Kidney glomerular epithelial cell (primary cell): ENCODE data around the gene CHPF2.

ENCODE experiments used
- DNase-seq: peaks from one replicate; lab custom pipeline; 2025; lab: John Stamatoyannopoulos, UW

Gene CHPF2

DNA sequence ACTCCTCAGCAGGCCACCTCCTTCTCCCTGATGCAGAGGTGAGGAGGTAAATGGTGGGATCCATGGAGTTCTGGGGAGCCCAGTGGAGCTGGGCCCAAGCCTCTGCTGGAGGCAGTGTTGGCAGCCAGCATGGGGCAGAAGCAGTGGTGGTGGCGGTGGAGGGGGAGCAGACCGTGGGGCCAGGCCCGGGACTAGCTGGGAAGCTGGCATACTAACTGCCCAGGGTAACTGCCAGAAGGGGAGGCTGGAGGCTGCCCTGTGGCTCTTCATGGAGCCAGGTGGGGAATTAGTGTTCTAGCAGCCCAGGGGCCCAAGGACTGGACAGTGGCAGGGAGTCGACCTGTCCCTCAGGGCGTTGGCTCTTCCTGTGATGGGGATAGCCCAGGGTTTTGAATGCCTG, 32.3 kb downstream of the CHPF2 start:
- DNase-seq = no peak

DNA sequence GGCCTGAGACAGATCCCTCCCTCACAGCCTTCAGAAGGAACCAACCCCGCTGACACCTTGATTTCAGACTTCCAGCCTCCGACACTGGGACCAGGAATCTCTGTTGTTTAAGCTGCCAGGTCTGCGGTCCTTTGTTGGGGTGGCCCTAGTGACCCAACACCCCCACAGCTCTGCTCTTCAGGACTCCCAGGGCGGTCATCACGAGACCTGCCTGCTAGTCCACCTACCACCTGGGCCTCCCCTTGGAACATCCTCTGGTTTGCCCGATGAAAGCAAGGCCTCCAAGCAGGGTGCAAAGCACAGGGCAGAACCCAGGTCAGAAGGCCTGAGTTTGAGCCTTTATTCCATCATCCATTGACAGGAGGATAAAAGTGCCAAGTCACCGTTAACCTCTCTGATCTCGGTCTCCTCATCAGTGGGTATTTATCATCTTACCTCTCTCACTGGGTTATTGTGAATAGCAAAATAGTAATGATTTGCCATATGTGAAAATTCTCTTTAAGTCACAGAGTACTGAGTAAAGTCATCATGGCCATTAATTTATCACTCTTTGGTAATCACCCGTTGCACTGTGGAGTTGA, 33.2 kb downstream of the CHPF2 start:
- no peak for DNase-seq

DNA sequence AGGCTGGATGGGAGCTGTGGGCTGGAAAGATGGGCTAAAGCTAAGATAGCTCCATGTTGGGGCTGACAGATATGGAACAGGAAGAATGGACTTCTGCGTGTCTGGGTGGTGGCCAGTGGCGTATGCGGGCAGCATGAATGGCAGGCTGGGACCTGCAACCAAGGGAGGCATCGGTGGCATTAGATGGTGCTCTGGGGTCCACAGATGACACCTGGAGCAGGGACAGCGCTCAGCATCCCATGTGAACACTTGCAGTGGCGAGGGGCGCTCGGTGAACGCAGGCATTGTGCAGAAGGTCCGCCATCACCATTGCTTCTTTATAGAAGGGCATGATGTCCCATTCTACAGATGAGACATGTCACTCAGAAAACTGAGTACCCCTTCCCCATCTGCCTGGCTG, 37.2 kb downstream of the CHPF2 start:
- no peak for DNase-seq

DNA sequence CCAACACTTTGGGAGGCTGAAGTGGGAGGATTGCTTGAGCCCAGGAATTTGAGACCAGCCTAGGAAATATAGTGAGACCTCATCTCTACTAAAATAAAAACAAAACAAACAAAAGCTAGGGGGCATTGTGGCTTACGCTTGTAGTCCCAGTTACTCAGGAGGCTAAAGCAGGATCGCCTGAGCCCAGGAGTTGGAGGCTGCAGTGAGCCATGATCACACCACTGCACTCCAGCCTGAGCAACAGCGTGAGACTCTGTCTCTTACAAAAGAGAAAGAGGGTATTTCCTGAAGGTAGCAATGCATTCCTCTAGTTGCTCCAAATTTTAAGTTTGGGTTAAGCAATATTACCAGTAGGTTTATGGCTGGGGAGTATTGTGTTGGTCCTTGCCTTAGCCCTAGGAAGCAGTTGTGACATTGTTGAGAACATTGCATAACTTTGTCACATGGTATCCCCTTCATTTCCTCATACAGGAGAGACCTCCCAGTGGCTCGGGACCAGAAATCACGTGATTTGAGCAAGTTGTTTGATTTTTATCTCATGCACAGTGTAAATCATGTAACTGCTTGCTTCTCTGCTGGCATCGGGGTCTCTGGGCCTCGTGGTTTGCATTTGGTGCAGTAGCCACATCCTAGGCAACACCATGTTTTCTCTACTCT, 39.5 kb downstream of the CHPF2 start:
- no peak for DNase-seq

DNA sequence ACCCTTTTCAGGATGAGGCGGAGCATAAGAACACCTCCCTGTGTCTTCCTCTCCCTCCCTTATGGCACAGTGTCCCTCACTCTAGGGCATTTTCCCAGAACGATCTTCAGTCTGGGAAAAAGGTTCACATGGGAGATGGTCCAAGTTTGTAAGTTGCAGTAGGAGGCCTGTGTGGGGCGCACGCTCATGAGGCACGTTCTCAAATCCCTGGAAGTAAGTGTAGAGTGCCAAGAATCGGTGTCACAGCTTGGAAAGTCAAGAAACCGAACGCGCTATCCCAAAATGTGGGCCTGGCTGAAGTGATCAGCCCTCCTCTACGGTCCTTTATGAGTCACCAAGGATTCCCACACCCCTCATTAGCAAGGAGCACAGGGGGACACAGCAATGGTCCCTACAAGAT, 40.1 kb downstream of the CHPF2 start:
- DNase-seq = no peak

DNA sequence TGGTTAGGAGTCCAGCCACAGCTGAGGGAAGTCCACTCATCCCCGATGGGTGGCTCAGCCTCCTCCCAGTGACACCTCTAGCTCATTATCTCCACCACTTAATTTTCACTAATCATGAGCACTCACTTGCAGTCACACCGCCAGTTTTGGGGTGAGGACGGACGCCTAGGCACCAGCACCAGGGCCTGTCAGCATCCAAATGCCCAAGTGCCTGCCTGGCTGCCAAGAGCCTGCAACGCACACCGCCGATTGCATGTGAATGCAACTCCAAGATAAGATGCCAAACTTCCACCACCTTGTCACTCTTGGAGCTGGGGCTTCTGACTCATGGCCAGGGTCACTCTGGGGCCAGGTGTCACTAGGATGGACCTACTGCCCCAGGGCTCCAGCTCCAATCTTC, 40.6 kb downstream of the CHPF2 start:
- DNase-seq = no peak

DNA sequence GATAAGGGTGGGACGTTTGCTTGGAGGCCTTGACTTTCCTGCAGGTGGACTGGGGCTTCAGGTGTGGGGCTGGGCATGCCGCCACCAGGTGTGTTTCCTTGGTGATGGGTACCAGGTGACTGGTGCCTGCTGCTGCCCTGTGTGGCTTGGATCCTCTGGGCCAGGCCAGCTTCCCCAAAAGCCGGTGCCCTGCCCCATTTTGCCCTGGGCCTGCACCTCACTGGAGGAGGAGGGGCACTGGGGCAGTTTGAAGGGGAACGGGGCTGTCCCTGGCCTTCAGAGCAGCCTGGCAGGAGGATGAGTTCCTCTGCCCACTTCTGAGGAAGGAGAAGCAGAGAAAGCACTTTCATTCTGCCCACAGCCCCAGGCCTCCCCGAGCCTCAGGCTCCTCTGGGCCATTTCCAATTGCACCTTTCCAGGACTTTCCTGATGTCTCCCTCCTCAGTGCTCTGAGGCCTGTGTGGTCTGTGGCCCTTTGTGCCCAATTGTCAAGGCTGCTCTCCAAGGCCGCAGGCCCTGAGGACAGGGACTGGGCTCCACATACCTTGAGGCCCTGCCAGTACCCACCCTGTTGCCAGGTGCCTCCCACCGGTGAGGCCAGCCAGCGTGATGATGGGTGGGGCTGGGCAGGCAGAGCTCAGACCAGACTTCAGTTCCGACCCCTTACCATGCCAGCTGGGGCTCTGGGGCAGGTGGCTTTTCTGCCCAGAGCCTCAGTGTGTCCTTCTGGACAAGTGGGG, 41.5 kb downstream of the CHPF2 start:
- DNase-seq = no peak

DNA sequence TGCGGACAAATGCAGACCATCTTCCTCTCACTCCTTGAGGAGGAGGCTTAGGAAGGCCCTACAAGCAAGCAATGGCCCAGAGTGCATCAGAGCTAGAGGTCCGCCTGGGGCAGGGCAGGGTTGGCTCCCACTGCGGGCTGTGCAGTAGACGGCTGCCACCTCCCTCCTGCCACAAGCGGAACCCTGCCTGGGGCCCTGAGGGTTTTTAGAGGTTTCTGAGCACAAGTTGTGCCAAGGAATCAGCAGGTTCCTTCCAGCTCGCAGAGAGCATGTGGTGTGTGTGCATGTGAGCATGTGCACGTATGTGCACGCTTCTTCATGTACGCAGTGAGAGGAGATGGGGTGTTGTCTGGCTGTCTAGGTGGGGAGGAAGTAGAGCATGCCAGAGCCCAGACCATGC, 42.1 kb downstream of the CHPF2 start:
- DNase-seq = no peak

DNA sequence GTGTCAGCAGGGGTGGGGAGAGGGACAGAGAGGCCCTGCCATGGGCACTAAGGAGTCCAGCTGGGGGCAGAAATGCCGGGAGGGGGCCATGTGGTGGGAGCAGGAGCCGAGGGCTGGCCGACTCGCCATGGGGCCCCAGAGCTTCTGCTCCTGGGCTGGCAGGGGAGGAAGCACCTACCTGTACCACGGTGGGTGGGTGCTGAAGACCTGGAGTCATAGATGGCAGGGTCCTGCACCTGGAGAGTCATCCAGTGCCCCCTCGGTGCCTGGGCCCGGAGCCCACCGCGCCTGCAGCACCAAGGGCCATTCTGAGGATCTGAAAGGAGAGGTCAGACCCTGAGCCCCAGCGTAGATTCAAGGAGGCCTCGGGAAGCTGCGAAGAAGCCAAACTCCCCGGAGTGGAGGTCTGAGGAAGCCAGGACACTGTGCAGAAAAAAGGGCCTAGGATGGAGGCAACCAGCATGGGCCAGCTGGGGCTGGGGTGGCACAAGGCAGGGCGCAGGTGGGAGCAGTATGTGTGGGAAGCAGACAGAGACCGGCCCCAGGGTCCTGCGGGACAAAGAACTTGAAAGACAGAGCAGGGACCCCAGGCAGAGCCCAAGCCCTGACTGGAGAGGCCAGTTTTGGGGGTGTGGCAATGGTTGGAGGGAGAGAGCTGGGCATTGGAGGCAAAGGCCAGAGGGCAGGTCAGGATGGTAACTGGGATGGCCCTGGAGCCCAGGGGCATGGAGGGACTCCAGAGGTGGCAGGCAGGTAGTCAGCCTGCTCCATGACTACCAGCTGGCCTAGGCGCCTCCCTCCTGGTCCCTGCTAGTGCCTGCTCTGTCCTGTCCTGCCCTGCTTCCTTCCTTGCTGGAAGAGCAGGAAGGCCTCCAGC, 42.9 kb downstream of the CHPF2 start:
- no peak for DNase-seq

DNA sequence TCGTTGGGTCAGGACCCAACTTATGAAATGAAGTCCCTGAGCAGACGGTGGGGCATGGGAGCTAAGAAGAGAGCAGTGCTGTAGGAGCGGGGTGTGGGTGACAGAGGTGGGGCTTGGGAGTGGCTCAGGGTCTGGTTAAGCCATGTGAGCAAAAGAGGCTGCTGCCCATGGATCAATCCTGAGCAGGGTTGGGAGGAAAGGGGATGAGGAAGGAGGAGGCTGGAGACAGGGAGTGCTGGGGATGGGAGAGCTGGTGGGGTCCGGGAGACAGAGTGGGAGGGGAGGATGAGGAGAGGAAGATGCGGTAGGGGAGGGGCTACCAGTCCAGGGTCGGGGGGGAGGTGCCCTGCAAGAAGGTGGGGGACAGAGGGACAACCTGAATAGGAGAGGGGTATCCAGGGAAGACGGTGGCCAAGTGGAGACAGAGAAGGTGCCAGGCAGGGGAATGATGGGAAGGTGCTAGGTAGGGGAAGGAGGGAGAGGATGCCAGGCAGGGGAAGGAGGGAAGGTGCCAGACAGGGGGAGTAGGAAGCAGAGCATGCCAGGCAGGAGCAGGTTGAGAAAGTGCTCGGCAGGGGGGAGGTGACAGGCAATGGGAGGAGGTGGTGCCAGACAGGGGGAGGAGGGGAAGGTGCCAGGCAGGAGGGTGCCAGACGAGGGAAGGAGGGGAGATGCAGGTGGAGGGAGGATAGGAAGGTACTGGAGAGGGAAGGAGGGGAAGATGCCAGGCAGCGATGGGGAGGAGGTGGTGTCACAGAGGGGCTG, 43.7 kb downstream of the CHPF2 start:
- no peak for DNase-seq

DNA sequence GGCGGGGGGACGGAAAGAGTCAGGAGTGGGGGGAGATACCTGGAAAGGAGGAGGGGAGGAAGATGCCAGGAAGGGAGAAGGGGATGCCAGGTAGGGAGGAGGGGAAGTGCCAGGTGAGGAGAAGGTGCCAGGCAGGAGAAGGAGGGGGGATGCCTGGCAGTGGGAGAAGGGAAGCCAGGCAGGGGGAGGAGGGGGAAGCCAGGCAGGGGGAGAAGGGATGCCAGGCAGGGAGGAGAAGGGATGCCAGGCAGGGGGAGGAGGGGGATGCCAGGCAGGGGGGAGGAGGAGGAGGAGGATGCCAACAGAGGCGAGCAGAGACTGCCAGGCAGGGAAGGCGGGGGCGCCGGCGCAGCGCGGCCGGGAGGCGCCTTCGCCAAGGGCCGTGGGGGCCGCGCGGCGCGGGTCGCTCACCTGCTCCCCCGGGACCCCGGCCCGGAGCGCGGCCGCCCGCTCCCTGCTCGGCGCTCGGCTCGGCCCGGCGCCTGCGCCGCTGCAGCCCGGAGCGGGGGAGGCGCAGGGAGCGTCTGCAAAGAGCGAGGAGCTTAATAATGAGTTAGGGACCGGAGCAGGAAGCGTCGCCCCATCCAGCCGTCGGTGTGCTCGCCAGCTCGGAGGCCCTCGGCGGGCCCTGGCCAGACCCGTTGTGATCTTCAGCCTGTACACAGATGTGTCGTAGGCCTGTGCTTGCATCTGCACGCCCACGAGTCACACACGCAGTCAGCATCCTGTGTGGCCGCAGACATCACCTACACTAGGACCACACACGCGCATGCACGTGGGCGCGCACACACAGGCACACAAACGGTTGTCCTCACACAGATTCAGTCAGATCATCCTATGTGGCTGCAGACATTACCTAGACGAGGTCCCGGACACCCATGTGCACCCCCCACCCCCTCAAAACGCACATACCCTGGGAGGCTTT, 44.6 kb downstream of the CHPF2 start:
- DNase-seq = peak; percentile 30

DNA sequence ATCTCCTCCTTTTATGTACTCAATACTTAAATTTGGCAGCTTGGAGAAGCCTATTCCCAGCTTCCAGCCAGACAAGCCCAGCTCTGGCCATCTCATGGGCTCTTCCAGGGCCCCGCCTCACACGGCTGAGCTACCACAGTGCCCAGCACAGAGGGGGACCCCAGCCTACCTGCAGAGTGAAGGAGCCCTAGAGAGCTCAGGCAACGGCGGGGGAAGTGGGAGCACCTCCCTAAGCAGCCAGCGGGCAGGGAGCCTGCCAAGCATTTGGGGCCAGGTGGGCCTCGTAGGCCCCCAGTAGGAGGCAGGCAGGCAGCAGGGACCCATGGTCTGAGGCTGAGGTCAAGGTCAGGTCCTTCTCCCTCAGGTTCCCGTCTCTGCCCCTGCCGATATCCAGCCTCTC, 45.3 kb downstream of the CHPF2 start:
- DNase-seq = no peak

DNA sequence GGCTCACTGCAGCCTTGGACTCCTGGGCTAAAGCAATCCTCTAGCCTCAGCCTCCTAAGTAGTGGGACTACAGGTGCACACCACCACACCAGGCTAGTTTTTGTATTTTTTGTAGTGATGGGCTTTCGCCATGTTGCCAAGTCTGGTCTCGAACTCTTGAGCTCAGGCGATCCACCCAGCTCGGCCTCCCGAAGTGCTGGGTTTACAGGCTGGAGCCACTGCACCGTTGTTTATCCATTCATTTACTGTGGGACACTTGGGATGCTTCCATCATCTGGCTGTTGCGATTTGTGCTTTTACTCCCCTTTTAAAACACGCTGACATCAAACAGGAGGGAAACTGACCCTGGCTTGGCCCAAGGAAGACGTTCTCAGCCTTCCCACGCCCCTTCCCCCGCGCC, 46.7 kb downstream of the CHPF2 start:
- DNase-seq = no peak

DNA sequence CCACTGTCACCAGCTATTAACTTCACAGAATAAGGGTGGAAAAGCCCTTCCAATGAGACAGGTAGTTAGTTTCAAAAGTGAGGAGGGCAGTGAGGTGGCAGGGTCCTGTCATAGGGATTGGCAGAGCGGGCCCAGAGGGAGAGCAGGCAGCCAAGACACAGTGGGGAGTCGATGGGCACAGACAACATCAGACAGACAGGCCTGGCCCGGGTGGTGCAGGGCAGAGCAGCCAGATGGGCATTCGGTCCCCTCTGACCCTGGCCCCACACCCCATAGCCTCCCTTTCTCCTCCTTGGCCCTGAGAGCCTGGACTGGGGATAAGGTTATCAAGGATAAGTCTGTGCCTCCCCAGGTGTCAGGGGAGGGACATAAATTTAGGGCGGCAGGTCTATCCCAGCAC, 47.6 kb downstream of the CHPF2 start:
- DNase-seq = no peak

DNA sequence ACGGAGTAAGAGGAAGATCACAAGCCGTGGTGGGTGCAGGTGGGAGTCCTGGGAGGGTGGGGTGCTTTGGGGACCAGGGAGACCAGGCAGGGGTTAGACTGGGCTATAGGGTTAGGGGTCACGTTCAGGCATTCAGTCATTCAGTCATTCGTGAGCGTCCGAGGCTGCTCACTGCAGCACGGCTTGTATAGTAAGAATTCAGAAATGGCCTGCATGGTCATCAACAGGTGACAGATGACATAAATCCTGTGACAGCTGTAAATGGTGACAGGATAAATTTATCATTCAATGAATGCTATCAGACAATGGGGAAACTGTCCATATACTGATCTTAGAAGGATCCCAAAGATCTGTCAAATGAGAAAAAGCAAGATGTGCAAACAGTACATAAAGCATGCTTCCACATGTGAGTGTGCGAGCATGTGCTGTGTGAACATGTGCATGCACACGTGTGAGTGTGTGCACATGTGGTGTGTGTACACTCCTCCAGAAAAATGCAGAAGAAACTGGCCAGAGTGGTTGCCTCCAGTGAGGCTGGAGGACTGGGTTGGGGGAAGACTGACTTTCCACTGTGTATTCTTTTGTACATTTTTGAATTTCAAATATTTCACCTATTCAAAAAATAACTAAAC, 48.2 kb downstream of the CHPF2 start:
- DNase-seq = no peak

DNA sequence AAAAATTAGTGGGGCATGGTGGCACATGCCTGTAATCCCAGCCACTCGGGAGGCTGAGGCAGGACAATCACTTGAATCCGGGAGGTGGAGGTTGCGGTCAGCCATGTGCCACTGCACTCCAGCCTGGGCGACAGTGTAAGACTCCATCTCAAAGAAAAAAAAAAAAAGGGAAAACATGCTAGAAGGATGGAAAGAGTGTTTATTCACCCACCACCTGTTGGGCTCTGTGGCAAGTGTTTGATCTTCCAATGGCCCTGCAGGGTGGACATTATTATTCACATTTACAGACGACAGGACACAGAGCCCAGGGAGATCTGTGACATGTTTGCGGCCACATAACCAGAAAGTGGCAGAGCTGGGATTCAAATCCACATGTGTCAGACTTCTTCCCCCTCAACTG, 49.4 kb downstream of the CHPF2 start:
- DNase-seq = no peak

DNA sequence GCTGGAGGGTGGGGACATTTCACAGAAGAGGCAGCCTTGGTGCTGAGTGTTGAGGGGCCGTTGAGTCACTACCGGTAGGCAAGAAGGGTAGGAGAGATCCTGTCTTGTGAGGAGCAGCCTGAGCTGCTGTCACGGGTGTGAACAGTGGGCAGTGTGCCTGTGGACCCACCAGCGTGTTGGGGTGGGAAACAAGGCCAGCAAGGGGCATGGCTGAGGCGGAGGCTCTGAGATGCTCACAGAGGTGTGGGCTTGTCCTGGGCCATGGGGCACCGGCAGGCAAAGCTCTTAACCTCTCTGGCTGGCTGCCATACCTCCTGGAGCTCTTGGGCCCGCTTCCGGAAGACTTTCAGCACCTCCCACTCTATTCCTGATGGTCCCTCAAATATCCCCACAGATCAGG, 49.8 kb downstream of the CHPF2 start:
- DNase-seq = no peak

DNA sequence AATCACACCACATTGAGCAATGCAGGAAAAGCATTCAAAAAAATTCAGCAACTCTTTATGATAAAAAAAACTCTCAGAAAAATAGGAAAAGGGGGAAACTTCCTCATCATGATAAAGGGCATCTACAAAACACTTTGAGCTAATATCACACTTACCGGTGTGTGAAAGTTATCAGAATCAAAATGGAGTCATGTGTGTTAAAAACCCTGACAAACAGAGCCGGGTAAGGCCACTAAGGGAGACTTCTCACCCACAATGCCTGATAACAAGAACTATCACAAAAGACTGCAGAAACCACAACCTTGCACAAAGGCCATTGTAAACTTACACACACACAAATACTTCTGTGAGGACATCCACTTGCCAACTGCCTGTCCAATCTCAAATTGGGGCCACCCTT, 51.0 kb downstream of the CHPF2 start:
- DNase-seq = no peak

DNA sequence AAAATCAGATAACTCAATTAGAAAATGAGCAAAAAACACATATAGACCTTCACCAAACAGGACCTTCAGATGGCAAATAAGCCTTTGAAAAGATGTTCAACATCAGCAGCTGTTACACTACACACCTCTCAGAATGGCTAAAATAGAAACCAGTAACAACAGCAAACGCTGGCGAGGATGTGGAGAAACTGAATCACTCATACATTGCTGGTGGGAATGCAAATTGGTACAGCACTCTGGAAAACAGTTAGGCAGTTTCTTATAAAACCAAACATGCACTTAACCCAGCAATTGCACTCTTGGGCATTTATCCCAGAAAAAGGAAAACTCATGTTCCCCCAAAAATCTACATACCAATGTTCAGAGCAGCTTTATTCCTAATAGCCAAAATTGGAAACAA, 53.9 kb downstream of the CHPF2 start:
- DNase-seq = no peak
